Measurements from ENCODE around the gene METAP1D. TPM values are rescaled to one million over a fixed set of nuclear protein-coding genes. Genes with fewer than 3 reads are reported as not detected.

METAP1D gene
- polyA plus RNA-seq, 1 of the 3 experiments (the other 2 are of a cell fraction), result 10.3 TPM

- TF ChIP-seq TCF12 (IDR thresholded peaks at IDR 0.05) (no peak), RFX5 (IDR thresholded peaks at IDR 0.05; ENCODE audit: low read length) (no peak), JUND (IDR thresholded peaks at IDR 0.05) (no peak), NFIC (IDR thresholded peaks at IDR 0.05; ENCODE audit: borderline replicate concordance) (no peak), YY1 (IDR thresholded peaks at IDR 0.05; ENCODE audit: low read depth) (no peak)
Measured at GRCh38 chr2:171964308-171964707, 35.4 kb upstream of the METAP1D start (continued).

DNA sequence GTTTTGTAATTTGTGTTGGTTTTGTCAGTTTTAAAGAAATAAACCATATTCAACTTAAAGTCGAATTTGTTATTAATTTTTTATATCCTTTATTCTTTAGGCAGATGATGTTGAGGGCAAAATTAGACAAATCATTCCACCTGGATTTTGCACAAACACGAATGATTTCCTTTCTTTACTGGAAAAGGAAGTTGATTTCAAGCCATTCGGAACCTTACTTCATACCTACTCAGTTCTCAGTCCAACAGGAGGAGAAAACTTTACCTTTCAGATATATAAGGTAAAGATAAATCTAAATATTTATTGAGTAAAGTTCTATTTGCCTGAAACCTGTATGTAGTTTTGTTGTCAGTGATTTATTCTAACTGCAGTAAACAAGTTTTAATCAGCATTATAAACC lies 34.5 kb upstream of the METAP1D start:
- CTCF ChIA-PET, result no interaction called here
- no peak overlapping the region for H3K9ac ChIP-seq
- H3K27ac ChIP-seq (ENCODE audit: low read depth in 2 of 2, low read length in 1 of 2), result no peak overlapping the region

More for the DNA sequence above, 34.5 kb upstream of the METAP1D start:
- Histone ChIP-seq H3K79me2 (ENCODE audit: insufficient read depth) (peaks cover 10% of the 10 kb centered on the region), H3K4me3 (ENCODE audit: low read depth in 2 of 2, low read length in 1 of 2) (no peak overlapping the region), H3K9me3 (no peaks in the 10 kb centered on the region), H3K36me3 (replicated peaks in 1 of 2; ENCODE audit: control insufficient read depth in 1 of 2, insufficient read depth in 2 of 2, low read length in 1 of 2) (peaks cover 29 to 36% of the 10 kb centered on the region in 2 experiments), H3K4me2 (no peak overlapping the region), H3K27me3 (ENCODE audit: insufficient read depth) (no peaks in the 10 kb centered on the region), H3F3A (replicated peaks; ENCODE audit: insufficient read depth) (peaks cover 14% of the 10 kb centered on the region), H3K9me2 (no peaks in the 10 kb centered on the region), H3K4me1 (ENCODE audit: control insufficient read depth in 1 of 2, insufficient read depth in 2 of 2, low read depth in 1 of 2, low read length in 1 of 2) (no peaks in the 10 kb centered on the region; a peak in 1 of 4 replicates), H4K20me1 (ENCODE audit: insufficient read depth) (no peaks in the 10 kb centered on the region), H2AFZ (ENCODE audit: low read depth) (no peak overlapping the region)
- TF ChIP-seq GABPA (IDR thresholded peaks at IDR 0.05; ENCODE audit: low read depth), result no peak
- no peak for TF ChIP-seq CTCF (IDR thresholded peaks at IDR 0.05)
- no peak for TF ChIP-seq MAX (IDR thresholded peaks at IDR 0.05; ENCODE audit: low read depth)
- TF ChIP-seq, protein P1, sequence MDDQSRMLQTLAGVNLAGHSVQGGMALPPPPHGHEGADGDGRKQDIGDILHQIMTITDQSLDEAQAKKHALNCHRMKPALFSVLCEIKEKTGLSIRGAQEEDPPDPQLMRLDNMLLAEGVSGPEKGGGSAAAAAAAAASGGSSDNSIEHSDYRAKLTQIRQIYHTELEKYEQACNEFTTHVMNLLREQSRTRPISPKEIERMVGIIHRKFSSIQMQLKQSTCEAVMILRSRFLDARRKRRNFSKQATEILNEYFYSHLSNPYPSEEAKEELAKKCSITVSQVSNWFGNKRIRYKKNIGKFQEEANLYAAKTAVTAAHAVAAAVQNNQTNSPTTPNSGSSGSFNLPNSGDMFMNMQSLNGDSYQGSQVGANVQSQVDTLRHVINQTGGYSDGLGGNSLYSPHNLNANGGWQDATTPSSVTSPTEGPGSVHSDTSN (IDR thresholded peaks at IDR 0.05), result no peak
- no peak for TF ChIP-seq POLR2AphosphoS5 (IDR thresholded peaks at IDR 0.05; ENCODE audit: low read depth, low read length)
- TF ChIP-seq ZBTB33 (IDR thresholded peaks at IDR 0.05; ENCODE audit: borderline replicate concordance, low read depth), result no peak
- TF ChIP-seq TAF1 (IDR thresholded peaks at IDR 0.05; ENCODE audit: borderline replicate concordance, low read depth, low read length), result no peak
- no peak for TF ChIP-seq RCOR1 (IDR thresholded peaks at IDR 0.05; ENCODE audit: low read length)
- no peak for TF ChIP-seq NFIC (IDR thresholded peaks at IDR 0.05; ENCODE audit: borderline replicate concordance)
- no peak for TF ChIP-seq TEAD4 (IDR thresholded peaks at IDR 0.05; ENCODE audit: borderline replicate concordance, insufficient read depth)
- TF ChIP-seq USF1 (IDR thresholded peaks at IDR 0.05; ENCODE audit: borderline replicate concordance, low read depth), result no peak
- no peak for TF ChIP-seq CHD2 (IDR thresholded peaks at IDR 0.05; ENCODE audit: low read length, partially characterized antibody)
- TF ChIP-seq TCF12 (IDR thresholded peaks at IDR 0.05), result no peak
- TF ChIP-seq FOXM1 (IDR thresholded peaks at IDR 0.05; ENCODE audit: low read depth), result no peak
- TF ChIP-seq MXI1 (IDR thresholded peaks at IDR 0.05; ENCODE audit: low read depth, low read length), result no peak
- TF ChIP-seq GATA2 (CRISPR knock-in tag; IDR thresholded peaks at IDR 0.05), result no peak
- no peak for TF ChIP-seq NRF1 (IDR thresholded peaks at IDR 0.05; ENCODE audit: low read depth, low read length)
- no peak for TF ChIP-seq SIN3A (IDR thresholded peaks at IDR 0.05; ENCODE audit: borderline replicate concordance, low read depth, low read length)
- DNase-seq, result no peak
- 95% methylated on average over 3 of the region's 3 CpGs for WGBS (ENCODE audit: low lambda C conversion rate)
- POLR2A ChIA-PET, result no interaction called here

Measured in SK-N-SH (cell line).